Kasumi-1 (cell line): ENCODE data around the gene WDR27.
"Not testable (repeated sequence)": the region's sequence is repeated elsewhere in the genome, so short reads cannot be mapped to it uniquely, and the experiment has no call there.

Source experiments
- DNase-seq, 2 experiments: peaks; one replicate each; lab custom pipeline; 2025; lab: John Stamatoyannopoulos, UW

WDR27 gene

GRCh38 chr6:169639653-169640278, 62.1 kb downstream of the WDR27 start:
- DNase-seq: no peak

- DNase-seq: no peak
Observed at GRCh38 chr6:169638915-169639314, 62.9 kb downstream of the WDR27 start.

GRCh38 chr6:169638388-169638787, 63.4 kb downstream of the WDR27 start:
- DNase-seq: no peak

DNA sequence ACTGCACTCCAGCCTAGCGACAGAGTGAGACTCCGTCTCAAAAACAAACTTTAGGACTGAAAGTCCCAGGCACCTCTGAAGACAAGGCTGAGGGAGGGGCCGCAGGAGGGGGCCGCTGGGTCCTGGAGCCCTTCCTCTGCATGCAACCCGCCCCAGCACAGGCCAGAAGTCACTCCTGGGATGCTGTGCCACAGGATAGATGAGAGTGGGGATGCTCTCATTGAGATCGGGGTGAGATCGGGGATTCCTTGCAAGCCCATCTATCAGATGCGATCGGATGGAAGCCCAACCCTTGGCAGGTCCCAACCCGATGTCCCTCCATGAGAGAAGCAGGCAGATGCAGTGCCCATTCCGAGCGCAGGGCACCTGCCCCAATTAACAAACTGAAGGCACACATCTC, 66.5 kb downstream of the WDR27 start:
- DNase-seq: no peak

- no peak for DNase-seq
Observed at GRCh38 chr6:169632841-169633240, 69.0 kb downstream of the WDR27 start.

GRCh38 chr6:169629256-169629655, 72.6 kb downstream of the WDR27 start:
- DNase-seq: no peak

GRCh38 chr6:169627736-169628607, 73.9 kb downstream of the WDR27 start:
- no peak for DNase-seq

DNA sequence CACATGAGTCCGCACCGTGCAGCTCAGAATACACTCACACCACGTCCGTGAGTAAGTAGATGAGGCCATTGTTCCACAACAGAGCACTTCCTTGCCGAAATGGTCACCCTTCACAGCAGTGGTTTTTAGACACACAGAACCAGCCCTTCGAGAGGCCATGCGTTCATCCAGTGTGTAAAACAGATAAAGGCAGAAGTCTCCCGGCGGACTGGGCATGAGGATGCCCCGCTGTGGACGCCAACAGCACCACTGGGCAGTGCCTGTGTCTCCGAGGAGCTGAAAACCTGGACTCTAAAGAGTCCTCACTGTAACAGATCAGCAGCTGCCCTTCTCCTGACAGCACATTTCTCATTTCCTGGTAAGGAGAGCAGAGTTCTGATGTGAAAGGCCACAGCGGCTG, 75.2 kb downstream of the WDR27 start:
- DNase-seq: no peak

- DNase-seq: no peak
Observed at GRCh38 chr6:169626169-169626568, 75.7 kb downstream of the WDR27 start.

DNA sequence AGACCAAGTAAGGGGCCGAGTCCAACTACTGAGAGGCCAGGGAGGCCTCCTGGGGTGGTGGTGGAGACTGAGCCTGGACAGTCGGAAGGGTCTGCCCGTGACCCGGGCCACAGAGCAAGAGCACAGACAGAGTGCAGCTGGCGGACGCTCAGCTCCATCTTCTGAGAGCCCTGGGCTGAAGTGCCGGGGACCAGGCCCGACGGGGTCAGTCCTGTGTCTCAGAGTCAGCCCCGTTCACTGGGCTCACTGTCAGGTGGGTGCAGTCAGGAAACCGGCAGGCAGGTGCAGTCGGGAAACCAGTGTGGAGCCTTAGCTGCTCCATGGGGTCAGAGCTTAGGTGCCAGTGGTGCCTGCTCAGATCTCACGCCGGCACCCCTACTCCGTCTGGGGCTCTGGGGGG, 76.5 kb downstream of the WDR27 start:
- DNase-seq: no peak

- no peak for DNase-seq
Observed at GRCh38 chr6:169624785-169625184, 77.0 kb downstream of the WDR27 start.

DNA sequence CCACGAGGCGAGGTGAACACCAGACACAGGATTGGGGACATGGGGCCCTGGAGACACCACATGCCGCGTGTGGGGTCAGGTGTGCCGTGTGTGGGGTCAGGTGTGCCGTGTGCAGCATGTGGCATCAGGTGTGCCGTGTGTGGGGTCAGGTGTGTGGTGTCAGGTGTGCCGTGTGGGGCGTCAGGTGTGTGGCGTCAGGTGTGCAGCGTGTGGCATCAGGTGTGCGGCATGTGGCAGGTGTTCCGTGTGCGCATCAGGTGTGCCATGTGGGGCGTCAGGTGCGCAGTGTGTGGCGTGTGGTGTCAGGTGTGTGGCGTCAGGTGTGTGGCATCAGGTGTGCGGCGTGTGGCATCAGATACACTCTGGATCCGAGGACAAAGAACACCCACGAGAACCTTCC, 77.9 kb downstream of the WDR27 start:
- no peak for DNase-seq

- no peak for DNase-seq
Observed at GRCh38 chr6:169623343-169623742, 78.5 kb downstream of the WDR27 start.

DNA sequence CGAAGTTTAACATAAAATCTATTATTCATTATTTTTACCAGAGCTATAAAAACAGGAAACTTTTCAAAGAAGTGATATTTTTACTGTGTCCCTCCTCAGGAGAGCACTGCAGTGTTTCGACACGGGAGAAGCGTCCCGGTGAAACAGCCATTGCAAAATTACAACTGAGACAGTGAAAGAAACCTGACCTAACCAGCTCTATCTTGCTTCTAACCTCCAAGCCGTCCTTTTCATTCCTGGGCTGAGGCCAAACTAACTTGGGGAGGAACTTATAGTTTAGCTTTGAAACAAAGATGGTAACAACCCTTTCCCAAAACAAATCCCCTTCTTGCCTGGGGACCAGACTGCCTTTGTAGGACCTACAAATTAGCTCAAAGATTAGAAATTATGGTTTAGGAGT, 79.2 kb downstream of the WDR27 start:
- no peak for DNase-seq

DNA sequence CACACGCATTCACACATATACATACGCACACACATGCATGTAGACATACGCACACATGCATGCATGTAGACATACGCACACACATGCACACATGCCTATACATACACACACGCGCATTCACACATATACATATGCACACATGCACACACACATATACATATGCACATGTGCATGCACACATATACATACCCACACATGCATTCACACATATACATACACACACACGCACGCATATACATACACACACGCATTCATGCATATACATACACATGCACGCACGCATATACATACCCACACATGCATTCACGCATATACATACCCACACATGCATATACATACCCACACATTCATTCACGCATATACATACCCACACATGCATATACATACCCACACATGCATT, 80.5 kb downstream of the WDR27 start:
- no peak for DNase-seq

DNA sequence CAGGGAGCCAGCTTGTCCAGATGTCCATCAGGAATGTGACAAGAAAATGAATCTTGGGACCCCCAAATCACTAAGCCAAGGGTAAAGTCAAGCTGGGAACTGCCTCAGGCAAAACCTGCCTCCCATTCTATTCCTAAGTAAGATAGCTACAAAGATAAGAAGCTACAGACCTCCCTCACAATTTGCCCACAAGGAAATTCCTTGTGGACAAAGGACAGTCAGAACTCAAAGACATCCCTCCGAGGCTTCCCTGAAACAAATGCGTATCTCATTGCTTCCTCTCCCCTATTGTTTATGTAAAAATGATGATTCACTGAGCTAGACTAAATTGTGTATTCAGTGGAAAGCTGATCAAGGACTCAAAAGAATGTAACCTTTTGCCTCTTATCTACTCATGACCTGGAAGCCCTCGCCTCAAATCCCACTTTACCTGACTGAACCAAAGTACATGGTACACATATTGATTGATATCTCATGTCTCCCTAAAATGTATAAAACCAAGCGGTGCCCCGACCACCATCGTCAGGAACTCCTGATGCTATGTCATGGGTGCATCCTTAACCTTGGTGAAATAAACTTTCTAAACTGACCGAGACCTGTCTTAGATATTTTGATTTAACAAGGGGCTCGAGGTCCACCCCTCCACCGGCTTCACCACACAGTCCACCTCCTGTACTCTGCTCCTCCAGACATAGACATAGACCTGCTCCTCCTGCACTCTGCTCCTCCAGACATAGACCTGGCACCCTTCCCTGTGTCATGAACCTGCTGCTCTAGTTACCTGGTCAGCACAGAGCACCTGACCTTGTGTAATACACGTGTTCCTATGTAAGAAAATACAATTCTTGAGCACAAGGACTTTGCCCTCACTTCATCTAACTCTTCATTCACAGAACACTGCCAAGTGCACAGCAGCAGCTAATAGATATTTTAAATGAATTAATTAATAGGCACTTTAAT, 81.4 kb downstream of the WDR27 start:
- DNase-seq: no peak

DNA sequence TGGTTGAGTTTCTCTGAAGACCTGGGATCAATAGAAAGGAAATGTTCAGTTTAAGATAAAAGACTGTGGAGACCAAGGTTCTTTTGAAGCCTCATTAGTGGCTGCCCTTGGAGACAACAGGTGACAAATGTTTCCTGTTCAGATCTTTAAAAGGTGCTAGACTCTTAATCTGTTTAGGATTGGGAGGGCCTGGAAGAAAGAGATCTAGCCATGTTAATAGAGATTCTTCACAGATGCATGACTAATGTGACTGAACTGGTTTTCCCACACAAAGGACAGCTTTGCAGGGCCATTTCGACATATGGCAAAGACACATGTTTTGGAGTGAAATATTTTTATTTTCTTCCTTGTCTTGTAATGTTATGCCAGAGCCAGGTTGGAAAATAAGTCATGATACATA, 82.2 kb downstream of the WDR27 start:
- DNase-seq: no peak

- no peak for DNase-seq
Observed at GRCh38 chr6:169618526-169619490, 83.0 kb downstream of the WDR27 start.

DNA sequence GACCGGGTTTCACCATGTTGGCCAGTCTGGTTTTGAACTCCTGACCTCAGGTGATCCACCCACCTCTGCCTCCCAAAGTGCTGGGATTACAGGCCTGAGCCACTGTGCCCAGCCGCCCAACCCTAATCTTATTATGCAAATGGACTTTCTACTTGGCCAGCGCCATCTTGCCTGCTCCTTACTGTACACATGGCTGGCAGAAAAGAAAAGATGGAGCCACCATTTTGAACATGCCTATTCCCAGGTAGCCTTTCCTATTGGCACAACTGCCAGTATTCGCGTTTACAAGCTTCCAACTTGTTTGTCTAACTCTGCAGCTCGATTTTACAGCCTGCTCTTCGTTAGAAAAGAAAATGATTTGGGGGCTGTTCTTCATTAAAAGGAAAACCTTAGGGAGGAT, 84.3 kb downstream of the WDR27 start:
- DNase-seq: no peak

DNA sequence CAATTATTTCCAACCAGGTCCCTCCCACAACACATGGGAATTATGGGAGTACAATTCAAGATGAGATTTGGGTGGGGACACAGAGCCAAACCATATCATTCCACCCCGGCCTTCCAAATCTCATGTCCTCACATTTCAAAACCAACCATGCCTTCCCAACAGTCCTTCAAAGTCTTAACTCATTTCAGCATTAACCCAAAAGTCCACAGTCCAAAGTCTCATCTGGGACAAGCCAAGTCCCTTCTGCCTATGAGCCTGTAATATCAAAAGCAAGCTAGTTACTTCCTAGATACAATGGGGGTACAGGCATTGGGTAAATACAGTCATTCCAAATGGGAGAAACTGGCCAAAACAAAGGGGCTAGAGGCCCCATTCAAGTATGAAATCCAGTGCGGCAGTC, 93.2 kb downstream of the WDR27 start:
- not testable (repeated sequence) for DNase-seq

DNA sequence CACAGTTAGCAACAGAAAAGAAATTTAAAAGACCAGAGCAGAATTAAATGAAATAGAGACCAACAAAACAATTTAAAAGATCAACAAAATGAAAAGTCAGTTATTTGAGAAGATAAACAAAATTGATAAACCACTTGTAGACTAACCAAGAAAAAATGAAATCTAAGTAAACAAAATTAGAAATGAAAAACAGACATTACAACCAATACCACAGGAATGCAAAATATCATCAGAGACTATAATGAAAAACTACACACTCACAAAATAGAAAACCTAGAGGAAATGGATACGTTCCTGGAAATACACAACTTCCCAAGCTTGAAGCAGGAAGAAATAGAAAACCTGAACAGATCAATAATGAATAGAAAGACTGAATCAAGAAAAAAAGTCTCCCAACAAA, 97.8 kb downstream of the WDR27 start:
- DNase-seq: no peak
